MM.1S (cell line): ENCODE results near the gene CDH16.

Experiments used
- CTCF ChIP-seq: fragments of 300-600 bp; sonication (generic); IDR thresholded peaks from 2 replicates; pipeline ENCODE4 v1.5.1; 2016; ENCODE audit warnings: antibody characterized with exemption, low read length, mixed read lengths
- EZH2 ChIP-seq: fragments of 300-600 bp; sonication (generic); optimal IDR thresholded peaks from 2 replicates; pipeline ENCODE3; 2017; ENCODE audit warnings: low read depth, mild to moderate bottlenecking, antibody characterized with exemption, low read length, mixed read lengths

GRCh38 chr16:66888647-66889615 is 29.8 kb downstream of the CDH16 start:
- TF ChIP-seq CTCF = no peak
- no peak for TF ChIP-seq EZH2
